IPS-18c (cell line): ENCODE results near the gene YAE1.

ENCODE experiments used
- H3K4me3 ChIP-seq: 2 replicates; pipeline ENCODE4 v1.7.0; 2013; ENCODE audit warnings: low read depth, mild to moderate bottlenecking, low read length, moderate library complexity; ENCODE audit not compliant: insufficient read depth
- H3K9me3 ChIP-seq: one replicate; pipeline ENCODE4 v1.6.1; 2013; ENCODE audit warnings: mild to moderate bottlenecking, low read length, moderate library complexity; ENCODE audit not compliant: control insufficient read depth, insufficient read depth

YAE1 gene

DNA sequence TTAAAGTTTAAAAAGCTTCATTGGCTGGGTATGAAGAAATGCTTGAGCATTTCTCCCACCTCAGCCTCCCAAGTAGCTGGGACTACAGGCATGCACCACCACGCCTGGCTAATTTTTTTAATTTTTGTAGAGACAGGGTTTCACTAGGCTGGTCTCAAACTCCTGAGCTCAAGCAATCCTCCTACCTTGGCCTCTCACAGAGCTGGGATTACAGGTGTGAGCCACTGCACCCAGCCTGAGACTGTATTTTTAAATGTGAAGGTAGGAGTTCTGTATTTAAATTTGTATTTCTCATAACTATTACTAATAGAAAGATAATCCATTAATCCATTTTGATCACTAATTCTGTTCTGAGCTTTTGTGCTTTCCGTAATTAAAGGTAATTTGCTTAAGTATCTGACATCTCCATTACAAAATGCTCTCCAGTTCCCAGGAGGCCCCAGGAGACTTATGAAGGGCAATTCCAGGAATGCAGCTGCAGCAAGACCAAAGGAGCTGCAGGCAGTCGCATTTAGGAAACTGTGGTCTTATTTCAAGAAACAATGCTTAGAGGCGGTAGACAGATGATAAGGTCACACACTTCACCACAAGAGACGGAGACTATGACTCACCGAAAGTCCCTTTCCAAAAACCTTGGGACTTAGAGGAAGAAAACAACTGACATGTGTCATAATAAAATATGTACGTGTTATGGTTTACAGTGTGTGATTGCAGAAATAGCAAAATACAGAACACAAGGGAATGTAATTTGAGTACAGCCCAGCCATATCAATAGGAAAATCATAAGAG, 23.3 kb downstream of the YAE1 start:
- H3K4me3 ChIP-seq: no peak overlapping the region

DNA sequence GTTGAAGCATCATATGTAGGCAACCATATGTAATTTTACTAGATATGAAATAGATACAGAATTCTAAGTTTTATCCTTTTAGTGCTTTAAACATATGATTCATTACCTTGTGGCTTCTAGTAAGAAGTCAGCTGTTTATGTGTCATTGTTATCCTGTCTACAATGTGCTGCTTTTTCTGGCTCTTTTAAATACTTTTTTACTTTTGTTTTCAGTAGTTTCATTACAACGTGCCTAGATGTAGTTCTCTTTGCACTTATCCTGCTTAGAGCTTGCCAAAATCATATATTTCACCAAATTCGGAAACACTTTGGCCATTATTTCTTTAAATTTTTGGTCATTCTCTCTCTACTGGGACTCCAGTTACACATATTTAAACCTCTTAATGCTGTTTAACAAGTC, 26.4 kb downstream of the YAE1 start:
- H3K9me3 ChIP-seq: no peaks in the 10 kb centered on the region
- H3K4me3 ChIP-seq: no peak overlapping the region

More for the DNA sequence above, 23.3 kb downstream of the YAE1 start:
- no peaks in the 10 kb centered on the region for H3K9me3 ChIP-seq

DNA sequence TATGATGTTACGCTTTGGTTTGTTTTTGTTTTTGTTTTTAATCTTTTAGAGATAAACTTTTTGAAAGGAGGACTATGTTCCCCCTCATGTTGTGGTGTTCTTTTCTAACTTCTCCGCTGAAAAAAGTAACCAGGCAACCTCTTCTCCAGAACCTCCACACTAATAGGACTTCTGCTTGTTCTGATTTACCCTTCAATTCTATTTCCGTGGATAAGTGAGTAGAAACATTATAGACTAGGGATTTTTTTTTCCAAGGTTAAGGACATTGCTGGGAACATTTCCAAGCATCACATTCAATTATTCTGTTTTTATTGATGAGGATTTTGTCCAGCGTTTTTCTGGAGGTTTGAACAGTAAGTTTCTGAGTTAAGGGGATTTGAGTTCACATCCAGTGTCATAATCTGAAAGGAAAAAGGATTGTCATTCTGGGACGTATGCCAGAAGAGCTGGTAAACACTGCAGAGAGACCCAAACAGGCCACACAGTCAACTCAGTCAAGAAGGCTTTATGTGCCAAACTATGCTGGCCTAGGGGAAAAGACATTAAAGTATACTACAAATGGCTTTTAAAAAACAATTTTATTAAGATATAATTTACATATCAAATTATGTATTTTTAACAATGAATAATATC, 28.9 kb downstream of the YAE1 start:
- Histone ChIP-seq H3K4me3 (no peak overlapping the region), H3K9me3 (no peaks in the 10 kb centered on the region)

DNA sequence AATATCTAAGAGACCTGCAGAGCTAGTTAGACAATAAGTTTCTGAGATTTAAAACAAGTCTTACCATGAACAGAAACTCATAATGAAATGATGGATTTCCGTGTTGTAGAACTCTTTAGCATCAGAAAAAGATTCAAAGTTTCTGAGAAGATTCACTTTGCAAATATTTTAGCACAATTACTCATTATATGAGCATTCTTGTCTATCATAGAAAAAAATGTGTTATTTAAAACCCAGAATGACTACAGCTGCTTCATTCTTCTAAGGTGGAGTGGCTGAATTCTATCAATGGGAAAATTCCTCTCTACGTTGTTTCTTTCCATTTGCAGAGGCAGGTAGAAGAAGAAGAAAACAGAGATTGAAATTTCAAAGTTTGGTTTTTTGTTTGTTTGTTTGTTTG, 36.1 kb downstream of the YAE1 start:
- H3K4me3 ChIP-seq: no peak overlapping the region
- no peaks in the 10 kb centered on the region for H3K9me3 ChIP-seq

DNA sequence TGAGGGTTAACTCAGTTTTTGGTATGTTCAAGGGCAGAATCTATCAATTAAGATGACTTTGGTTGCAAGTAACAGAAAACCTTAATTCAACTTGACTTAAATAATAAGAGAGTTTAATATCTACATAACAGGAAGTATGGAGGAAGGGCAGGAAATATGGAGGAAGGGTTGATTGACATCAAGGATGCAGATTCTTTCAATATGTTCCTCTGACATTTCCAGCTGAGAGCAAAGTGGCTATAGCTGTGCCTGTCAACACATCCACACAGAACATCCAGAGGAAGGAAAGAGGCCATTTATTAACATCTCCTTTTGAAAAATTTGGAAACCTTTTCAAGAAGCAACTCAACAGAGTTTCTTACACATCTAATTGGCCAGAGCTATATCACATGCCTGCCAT, 37.7 kb downstream of the YAE1 start:
- Histone ChIP-seq H3K9me3 (no peaks in the 10 kb centered on the region), H3K4me3 (no peak overlapping the region)

DNA sequence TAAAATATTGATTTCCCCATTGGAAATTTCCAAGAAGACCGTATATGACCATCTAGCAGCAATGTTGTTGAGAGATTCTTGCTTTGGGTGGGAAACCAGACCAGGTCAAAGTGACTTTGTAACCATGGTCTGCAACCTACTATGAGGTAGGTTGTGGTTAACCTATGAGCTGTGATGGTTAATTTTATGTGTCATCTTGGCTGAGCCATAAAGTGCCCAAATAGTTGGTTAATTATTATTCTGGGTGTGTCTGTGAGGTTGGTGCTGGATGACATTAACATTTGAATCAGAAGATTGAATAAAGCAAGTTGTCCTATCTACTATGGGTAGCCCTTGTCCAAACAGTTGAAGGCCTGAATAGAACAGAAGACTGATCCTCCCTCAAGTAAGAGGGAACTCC, 38.9 kb downstream of the YAE1 start:
- no peak overlapping the region for H3K4me3 ChIP-seq
- H3K9me3 ChIP-seq: no peaks in the 10 kb centered on the region

DNA sequence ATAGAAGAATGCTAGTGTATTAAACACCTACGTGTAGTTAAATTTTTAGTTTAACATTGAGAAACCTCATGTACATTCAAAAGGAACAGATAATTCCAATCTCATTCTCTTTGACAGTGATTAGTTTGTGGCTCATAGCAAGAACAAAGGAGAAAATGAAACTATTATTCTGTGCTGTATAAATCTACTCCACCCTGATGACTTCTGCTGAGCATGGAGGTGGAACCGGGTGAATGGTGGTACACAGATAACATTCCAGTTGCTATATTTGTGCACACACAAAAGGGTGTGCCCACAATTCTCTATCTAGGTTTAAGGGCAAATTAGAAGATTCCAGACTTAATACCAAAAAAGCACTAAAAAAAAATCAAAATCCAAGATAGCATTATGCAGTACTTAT, 40.1 kb downstream of the YAE1 start:
- Histone ChIP-seq H3K9me3 (no peaks in the 10 kb centered on the region), H3K4me3 (no peak overlapping the region)

DNA sequence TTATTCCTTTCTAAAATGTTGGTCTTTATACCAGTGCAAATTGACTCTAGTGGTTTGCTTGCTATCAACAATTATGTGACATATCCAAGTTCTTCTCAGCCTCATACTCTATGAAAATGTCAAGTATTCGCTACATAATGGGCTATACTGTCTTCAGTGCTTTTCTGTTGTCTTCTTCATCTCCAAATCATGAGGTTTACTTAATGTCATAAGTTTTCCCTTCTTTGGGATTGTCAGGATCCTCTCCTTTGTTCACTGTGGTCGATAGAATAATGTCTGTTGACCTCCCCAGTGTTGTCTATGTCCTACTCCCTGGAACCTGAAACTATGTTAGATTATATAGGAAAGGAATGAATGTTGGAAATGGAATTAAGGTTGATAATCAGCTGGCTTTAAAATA, 40.7 kb downstream of the YAE1 start:
- H3K4me3 ChIP-seq: no peak overlapping the region
- no peaks in the 10 kb centered on the region for H3K9me3 ChIP-seq

DNA sequence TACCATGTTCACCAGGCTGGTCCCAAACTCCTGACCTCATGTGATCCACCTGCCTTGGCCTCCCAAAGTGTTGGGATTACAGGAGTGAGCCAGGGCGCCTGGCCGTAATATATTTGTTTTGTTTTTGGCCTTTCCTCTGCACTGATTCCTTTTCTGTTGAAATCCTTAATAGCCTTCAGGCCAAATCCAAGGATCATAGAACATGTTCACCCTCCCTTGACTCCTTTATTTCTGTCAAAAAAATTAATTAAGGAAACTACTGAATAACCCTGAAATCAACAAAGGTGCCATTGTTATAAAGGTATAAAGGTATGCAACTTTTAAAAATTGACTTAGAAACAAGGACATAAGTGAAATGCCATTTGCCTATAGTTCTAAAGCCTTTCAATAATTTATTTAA, 41.7 kb downstream of the YAE1 start:
- H3K9me3 ChIP-seq: no peaks in the 10 kb centered on the region
- no peak overlapping the region for H3K4me3 ChIP-seq

DNA sequence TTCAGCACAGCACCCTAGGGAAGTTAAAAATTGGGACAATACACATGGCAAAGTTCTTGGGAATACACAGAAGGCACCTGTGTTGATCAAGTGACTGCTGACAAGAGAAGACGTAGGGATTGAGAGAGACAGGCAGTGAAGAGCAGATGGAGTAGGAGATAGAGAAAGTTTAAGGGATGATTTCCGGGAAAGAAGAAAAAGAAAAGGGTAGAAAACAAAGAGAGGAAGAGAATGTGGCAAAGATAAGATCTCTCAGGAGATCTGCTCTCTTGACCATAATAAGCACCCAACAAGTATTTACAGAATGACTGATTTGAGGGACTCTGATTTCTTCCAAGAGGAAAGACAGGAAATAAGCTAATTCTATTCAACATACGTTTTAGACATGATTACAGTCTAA, 42.1 kb downstream of the YAE1 start:
- H3K4me3 ChIP-seq: no peak overlapping the region

DNA sequence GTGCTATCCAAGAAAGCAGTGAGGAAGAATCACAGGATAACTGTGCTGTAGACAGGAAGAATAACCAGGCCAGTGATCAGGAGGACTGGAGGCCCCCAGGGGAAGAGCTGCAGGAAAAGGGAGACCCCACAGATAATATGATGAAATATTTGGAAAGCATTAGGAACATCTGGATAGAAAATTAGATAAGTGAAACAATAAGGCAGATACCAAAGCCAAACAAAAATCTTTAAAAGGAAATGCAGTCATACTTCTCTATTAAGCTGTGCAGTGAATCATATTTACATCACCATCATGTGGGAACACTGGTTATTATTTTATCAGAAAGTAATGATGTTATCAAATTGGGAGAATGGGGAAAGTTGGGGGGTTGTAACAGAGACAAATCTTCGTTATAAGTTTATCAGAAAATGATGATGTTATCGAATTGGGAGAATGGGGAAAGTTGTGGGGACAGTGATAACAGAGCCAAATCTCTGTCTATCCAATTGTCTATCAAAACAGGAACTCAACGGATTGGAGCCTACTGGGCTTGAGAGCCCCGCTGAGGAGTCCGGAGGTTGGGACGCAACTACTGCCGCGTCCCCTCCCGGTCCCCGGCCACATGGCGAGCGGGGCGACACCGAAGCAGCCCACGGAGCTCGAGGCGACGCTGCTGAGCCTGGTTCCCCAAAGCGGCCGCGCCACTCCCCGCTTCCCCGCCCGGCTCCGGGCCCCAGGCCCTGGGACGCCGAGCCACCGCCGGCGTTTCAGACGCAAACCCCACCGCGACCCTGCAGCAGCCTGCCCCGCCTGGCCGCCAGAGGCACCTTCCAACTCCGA, 43.1 kb downstream of the YAE1 start:
- Histone ChIP-seq H3K9me3 (no peaks in the 10 kb centered on the region), H3K4me3 (peak overlapping the region; percentile 37; the same call in 1 of the 2 replicates)

More for the DNA sequence above, 42.1 kb downstream of the YAE1 start:
- H3K9me3 ChIP-seq: no peaks in the 10 kb centered on the region

DNA sequence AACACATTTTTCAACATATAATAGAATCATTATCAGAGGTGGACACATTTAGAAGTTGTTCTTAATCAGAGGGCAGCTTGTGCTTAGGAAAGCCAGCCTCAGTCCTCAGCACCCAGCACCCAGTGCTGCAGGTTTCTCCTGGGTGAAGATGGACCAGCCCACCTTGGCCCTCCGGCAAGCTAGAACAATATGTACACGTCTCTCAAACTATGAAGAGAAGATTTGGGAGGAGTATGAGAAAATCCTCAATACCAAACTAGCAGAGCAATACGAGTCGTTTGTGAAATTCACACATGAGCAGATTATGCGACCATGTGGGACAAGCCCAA, 43.7 kb downstream of the YAE1 start:
- H3K9me3 ChIP-seq: no peaks in the 10 kb centered on the region
- H3K4me3 ChIP-seq: peak overlapping the region; percentile 37; the same call in 1 of the 2 replicates

DNA sequence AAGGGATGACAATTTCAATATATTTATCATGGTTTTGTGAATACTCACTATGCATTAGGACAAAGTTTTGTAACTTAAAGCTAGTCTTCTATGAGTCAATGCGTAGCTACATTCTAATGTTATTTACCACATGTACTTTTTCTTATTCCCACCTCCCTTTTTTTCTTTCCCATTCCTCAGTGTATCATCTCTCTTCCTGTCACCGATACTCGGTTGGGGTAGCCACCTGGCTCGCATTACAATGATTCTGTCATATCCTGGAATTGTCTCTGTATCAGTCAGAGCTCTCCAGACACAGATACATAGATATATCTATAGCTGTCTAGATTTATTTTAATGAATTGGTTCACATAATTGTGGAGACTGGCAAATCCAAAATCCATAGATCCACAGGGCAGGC, 47.4 kb downstream of the YAE1 start:
- no peak overlapping the region for H3K4me3 ChIP-seq
- H3K9me3 ChIP-seq: no peaks in the 10 kb centered on the region

DNA sequence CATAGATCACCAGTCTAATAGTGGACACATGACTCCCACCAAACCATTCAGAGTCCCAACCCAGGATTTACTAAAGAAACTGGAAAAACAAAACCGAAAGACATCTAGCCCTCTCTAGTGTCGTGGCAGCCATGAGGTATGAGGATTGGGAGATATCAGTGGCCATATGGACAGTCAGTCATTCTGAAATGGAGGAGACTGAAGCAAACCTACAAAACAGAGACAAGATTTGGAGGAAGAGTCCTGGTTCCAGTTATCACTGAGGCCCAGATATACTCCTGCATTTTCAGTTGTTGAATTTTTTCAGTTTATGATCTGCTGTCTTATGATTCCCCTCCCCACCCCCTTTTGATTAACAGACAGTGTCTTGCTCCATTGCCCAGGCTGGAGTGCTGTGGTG, 48.1 kb downstream of the YAE1 start:
- H3K4me3 ChIP-seq: no peak overlapping the region
- H3K9me3 ChIP-seq: no peaks in the 10 kb centered on the region

DNA sequence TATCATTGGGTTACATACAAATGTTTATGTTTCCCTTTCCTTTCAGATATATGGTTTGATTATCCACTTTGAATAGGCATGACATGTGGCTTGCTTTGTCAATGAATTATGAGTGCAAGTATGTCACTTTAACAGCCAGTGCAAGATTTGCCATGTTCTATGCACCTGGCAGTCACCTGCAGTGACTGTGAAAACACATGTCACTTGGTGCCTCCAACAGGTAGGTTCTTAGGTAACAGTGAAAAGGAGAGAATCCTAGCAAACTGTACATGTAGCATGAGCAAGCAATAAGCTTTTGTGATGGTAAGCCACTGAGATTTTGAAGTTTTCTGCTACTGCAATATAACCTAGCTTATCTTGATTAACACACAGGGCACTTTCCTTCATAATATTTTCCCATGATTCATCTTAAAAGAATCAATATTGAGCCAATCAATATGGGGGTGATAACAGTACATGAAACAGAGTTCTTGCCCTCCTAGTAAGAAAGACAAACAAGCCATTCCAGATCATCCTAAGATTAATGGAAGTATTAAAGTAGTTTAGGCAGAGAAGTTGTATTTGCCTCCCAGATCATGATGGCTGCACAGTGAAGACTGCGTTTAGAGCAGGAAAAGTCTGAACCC, 49.3 kb downstream of the YAE1 start:
- Histone ChIP-seq H3K4me3 (no peak overlapping the region), H3K9me3 (no peaks in the 10 kb centered on the region)

DNA sequence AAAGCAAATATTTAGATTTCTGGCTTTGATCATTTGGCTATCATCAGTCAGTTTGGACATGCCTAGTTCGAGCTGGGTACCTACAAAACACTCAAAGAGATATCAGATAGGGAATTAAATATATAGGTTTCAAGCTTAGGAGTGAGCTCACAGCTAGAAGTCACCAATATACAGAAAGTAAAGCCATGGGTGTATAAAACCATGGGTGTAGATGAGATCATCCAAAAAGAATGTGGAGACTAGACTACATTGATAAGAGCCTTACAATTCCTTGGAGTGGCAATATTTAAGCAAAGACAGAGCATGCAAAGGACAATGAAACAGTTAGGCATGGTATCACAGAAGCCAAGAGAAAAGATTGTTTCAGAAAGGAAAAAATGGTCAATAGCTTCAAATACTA, 49.9 kb downstream of the YAE1 start:
- Histone ChIP-seq H3K9me3 (no peaks in the 10 kb centered on the region), H3K4me3 (no peak overlapping the region)

DNA sequence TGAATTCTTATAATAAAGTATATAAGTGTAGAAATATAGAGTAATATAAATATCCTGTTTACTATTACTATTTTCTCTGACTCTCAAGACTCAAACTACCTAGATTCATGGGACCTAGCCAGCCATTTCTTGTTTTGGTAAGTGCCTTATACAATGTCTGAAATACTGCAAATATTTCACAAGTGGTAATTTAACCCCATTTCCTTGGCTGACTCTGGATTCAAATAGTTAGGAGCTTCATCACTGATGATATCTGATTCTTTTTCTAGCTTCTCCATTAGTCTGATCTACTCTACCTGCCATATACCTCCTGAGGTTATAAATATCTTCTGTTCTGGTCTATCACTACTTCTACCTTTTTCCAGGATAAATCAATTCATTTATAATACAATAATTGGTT, 50.8 kb downstream of the YAE1 start:
- Histone ChIP-seq H3K9me3 (no peaks in the 10 kb centered on the region), H3K4me3 (no peak overlapping the region)

DNA sequence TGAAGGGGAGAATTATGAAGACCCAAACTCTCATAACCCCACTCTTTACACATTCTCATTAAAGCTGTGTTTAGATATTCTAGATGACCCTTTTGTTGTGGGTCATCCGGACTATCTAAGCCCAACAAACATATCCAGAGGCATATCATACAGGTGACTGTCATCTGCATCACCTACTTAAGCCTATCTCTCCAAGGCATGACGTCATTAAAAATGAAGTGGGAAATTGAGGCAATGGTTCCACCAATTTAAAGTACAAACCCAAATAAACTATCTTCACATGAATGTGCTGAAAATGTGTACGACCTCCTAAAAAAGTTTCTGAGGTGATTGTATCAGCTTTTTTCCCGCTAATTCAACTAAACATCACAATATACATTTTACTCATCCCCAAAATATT, 52.7 kb downstream of the YAE1 start:
- no peak overlapping the region for H3K4me3 ChIP-seq
- H3K9me3 ChIP-seq: peaks cover 3% of the 10 kb centered on the region
